DMS153 (cell line): ENCODE measurements around the gene ASNSD1.
"Not testable (repeated sequence)": the region's sequence is repeated elsewhere in the genome, so short reads cannot be mapped to it uniquely, and the experiment has no call there.

Experiments
- DNase-seq: peaks from one replicate; lab custom pipeline; 2025; lab: John Stamatoyannopoulos, UW

Gene ASNSD1

DNA sequence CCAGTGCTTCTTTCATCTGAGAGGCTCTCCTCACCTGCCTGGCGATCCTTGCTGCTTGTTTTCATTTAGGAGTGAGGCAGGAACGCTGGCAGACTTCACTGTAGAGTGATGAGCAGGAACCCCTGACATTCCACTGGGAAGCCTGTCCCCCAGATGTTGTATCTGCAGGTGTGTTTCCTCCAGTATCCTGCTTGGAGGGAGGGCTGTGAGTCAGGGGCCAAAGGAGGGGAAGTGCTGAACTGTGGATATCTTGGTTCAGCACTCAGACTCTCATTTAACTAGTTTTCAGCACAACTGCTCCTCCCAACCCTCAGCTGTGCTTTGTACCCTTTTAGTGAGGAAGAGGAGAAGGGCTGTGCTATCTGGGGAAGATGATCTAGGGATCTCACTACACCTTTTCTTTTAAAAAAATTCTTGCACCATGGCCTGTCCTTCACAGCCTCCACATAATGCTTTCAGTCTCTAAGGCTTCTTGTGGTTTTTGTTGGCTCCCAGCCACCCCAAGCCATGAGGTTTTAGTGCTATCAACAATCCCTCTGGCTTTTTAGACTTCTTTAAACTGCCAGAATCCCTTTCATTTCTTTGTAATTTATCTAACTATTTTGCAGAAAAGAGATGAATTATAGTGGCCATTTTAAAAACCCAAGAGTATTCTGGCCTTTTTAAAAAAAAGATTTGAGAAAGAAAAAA is 24.4 kb downstream of the ASNSD1 start:
- no peak for DNase-seq

DNA sequence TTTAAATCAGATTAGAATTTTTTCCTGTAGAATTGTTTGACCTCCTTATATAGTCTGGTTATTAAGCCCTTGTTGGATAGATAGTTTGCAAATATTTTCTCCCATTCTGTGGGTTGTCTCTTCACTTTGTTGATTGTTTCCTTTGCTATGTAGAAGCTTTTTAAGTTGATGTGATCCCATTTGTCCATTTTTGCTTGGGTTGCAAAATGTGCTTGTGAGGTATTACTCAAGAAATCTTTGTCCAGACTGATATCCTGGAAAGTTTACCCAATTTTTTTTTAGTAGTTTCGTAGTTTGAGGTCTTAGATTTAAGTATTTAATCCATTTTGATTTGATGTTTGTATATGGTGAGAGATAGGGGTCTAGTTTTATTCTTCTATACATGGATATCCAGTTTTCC is 26.5 kb downstream of the ASNSD1 start:
- DNase-seq: not testable (repeated sequence)

DNA sequence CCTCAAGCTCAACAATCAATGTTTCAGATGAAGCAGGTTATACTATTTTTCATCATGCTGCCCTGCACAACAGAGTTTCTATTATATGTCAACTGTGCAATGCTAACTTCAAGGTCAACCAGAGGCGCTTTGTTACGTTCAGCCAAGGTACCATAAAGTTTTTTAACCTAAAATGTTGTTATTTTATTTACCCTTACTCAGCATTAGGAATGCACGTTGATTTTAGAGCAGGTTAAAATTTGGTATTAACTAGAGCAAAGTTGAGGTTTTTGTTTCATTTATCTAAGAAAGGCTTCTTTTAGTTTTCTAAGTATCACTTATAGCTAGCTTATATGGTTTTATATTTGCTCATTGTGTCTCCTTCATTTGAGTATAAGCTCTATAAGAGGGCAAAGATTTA is 35.0 kb downstream of the ASNSD1 start:
- no peak for DNase-seq

DNA sequence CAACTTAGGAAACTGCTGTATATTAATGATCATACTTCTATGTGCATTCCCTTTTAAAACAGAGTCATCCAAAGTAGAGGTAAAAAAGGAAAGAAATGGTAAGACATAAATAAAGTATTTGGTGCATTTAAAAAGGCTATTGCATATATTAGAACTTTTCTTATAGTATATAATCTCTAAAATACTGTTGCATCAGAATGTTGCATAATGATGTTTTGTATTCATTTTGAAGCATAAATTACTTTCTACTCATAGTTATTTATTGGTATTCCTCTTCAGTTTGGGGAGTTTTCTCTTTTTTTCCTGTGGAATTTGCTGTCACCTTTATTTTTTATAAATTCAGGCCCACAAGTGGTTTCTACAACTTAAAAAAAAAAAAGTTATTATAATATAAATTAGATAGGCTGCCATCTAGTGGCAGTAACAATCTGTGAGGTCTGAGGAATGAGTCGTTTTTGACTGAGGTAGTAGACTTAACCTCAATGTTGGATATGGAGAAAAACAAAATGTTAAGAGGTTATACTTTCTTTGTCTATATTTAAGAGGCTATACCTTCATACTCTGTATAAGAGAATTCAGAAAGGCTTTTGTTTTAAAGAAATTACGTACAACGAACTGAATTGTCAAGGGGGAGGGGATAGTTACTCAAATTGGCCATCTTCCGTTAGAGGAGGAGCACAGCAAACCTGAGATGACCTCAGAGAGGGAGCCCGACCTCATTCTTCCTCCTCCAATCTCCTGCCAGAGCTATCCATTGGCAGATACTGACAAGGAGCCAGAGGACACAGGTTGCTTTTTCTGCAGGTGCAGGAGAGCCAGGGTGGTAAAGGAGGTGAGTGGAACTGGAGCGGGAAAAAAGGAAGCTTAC is 37.0 kb downstream of the ASNSD1 start:
- no peak for DNase-seq

DNA sequence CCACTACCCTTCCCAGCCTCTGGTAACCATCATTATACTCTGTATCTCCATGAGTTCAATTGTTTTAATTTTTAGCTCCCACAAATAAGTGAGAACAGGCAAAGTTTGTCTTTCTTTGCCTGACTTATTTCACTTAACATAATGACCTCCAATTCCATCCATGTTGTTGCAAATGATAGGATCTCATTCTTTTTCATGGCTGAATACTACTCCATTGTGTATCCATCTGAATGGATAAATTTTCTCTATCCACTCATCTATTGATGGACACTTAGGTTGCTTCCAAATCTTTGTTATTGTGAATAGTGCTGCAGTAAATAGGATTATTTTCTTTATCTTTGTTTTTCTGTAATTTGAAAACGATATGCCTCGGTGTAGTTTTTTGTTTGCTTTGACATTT is 39.4 kb downstream of the ASNSD1 start:
- no peak for DNase-seq

DNA sequence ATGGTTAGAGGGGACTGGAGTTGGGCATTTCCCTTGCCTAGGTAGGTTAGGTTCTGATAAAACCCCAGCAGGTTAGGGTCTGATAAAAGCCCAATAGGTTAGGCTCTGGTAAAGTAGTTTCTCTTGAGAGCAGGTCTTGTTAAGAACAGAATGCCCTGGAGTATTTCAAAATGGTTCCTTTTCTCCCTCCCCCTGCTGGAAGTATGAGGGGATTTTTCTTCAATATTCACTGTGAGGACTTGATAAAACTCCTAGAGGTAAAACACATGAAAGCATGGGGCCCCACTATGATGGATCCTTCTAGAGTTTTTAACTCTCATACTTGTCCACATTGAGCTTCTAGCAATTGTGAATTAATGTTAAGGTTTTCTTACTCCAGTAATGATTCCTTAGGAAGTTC is 40.8 kb downstream of the ASNSD1 start:
- no peak for DNase-seq

DNA sequence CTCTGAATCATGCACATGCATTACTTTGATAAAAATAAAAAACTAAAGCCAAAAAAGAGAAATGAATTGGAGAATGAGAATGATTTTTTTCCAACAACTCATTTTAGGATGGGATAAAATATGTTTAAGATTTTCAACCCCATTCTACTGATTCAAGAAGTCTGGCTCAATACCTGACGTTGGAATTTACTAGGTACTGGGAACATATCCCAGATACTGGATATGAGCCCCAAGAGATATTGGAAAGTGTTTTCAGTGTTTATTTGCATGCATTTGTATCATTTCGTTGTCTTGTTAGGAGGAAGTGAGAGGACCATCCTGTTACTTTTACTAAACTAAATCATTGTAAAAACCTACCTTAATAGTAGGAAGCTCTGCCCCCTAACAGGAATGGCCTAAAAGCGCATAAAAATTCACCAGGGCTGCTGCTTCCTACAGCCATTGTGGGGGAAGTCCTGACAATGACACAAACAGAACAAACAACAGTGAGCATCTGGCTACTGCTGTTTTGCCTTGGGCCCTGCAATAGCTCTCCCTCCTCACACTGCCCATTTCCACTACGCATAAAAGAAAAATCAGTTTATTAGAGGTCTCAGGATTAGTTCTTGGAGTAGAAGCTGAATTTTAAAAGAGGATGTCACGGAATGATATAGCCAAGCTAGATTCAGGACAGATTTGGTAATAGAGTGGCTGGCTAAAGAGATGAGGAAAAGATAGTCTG is 48.4 kb downstream of the ASNSD1 start:
- DNase-seq: no peak

DNA sequence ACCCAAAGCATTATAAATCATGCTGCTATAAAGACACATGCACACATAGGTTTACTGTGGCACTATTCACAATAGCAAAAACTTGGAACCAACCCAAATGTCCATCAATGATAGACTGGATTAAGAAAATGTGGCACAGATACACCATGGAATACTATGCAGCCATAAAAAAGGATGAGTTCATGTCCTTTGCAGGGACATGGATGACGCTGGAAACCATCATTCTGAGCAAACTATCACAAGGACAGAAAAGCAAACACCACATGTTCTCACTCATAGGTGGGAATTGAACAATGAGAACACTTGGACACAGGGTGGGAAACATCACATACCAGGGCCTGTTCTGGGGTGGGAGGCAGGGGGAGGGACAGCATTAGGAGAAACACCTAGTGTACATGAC is 56.3 kb downstream of the ASNSD1 start:
- DNase-seq: not testable (repeated sequence)

DNA sequence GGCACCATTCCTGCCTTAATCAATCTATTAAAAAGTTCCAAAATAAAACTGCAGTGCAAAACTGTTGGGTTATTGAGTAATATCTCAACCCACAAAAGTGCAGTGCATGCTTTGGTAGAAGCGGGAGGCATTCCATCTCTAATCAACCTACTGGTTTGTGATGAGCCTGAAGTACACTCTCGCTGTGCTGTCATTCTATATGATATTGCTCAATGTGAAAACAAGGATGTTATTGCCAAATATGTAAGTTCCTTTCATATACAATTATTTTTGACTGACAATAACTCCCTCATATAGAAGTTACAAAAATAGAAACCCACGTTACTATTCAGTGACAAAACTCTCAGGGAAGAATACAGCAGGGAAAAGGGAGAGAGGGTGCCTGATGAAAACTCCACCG is 58.3 kb downstream of the ASNSD1 start:
- DNase-seq: no peak
